ENCODE data around the gene ENO4.

DNA sequence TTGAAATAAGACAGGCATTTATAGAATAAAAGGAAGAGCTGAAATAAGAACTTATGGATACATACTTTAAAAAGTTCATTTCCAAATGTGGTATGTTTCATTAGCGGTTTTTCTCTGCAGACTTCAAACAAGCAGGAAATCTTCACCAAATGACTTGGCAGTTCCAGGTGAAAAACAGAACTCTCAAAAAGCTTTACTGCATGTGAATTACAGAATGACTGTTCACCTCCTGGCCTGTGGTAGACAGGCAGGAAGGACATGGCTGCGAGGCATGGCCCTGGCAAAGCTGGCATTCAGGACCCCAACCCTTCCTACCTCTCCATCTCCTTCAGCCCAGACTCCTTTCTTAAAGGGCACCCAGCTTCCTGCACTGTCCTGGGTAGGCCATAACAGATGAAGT is 21.2 kb upstream of the ENO4 start:
- TF ChIP-seq FOXM1 (IDR thresholded peaks at IDR 0.05; ENCODE audit: low read depth), result no peak
- TF ChIP-seq FOXM1 (CRISPR knock-in tag; IDR thresholded peaks at IDR 0.05; ENCODE audit: low read depth), result no peak
- TF ChIP-seq STAT5B (CRISPR knock-in tag; IDR thresholded peaks at IDR 0.05), result no peak
- TF ChIP-seq TARDBP (IDR thresholded peaks at IDR 0.05), result no peak
- TF ChIP-seq POLR2AphosphoS5 (IDR thresholded peaks at IDR 0.05; ENCODE audit: control insufficient read depth, insufficient read depth, low read depth, low read length), result no peak
- no peak for TF ChIP-seq SIN3A (IDR thresholded peaks at IDR 0.05; ENCODE audit: borderline replicate concordance in 2 of 2, control insufficient read depth in 1 of 2, low read depth in 2 of 2, low read length in 2 of 2)
- no peak for TF ChIP-seq ELF1 (tag; IDR thresholded peaks at IDR 0.05)
- no peak for TF ChIP-seq ARID4B (CRISPR knock-in tag; IDR thresholded peaks at IDR 0.05)
- no peak for TF ChIP-seq IRF2 (CRISPR knock-in tag; IDR thresholded peaks at IDR 0.05)
- no peak for TF ChIP-seq CEBPB (tag; IDR thresholded peaks at IDR 0.05)
- TF ChIP-seq ZNF232 (CRISPR knock-in tag; IDR thresholded peaks at IDR 0.05), result no peak
- TF ChIP-seq LEF1 (IDR thresholded peaks at IDR 0.05), result no peak
- TF ChIP-seq SMC3 (conservative IDR thresholded peaks at IDR 0.05; ENCODE audit: insufficient read depth, low read depth, low read length), result no peak
- TF ChIP-seq, protein P1, sequence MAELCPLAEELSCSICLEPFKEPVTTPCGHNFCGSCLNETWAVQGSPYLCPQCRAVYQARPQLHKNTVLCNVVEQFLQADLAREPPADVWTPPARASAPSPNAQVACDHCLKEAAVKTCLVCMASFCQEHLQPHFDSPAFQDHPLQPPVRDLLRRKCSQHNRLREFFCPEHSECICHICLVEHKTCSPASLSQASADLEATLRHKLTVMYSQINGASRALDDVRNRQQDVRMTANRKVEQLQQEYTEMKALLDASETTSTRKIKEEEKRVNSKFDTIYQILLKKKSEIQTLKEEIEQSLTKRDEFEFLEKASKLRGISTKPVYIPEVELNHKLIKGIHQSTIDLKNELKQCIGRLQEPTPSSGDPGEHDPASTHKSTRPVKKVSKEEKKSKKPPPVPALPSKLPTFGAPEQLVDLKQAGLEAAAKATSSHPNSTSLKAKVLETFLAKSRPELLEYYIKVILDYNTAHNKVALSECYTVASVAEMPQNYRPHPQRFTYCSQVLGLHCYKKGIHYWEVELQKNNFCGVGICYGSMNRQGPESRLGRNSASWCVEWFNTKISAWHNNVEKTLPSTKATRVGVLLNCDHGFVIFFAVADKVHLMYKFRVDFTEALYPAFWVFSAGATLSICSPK (IDR thresholded peaks at IDR 0.05; ENCODE audit: borderline replicate concordance), result no peak
